ENCODE data around the gene TPPP2.

- no peak for TF ChIP-seq ZFP3 (CRISPR knock-in tag; IDR thresholded peaks at IDR 0.05)
- no peak for TF ChIP-seq CSRNP3 (CRISPR knock-in tag; IDR thresholded peaks at IDR 0.05)
- TF ChIP-seq ISL1 (CRISPR knock-in tag; IDR thresholded peaks at IDR 0.05) = no peak
- no peak for TF ChIP-seq OSR1 (CRISPR knock-in tag; IDR thresholded peaks at IDR 0.05)
Observed at GRCh38 chr14:21041676-21042433, 11.8 kb downstream of the TPPP2 start, which contains the start of gene RNASE7.

All from SK-N-SH treated with all-trans-retinoic acid at 6 μM for 48 hours (cell line).